ENCODE measurements around the gene LPCAT1. TPM values are rescaled to one million over a fixed set of nuclear protein-coding genes. Genes with fewer than 3 reads are reported as not detected.
"Not testable (repeated sequence)": the region's sequence is repeated elsewhere in the genome, so short reads cannot be mapped to it uniquely, and the experiment has no call there.

The LPCAT1 gene
- total RNA-seq, 2 donors from 2014 or later, result 78.5 to 124 TPM

DNA sequence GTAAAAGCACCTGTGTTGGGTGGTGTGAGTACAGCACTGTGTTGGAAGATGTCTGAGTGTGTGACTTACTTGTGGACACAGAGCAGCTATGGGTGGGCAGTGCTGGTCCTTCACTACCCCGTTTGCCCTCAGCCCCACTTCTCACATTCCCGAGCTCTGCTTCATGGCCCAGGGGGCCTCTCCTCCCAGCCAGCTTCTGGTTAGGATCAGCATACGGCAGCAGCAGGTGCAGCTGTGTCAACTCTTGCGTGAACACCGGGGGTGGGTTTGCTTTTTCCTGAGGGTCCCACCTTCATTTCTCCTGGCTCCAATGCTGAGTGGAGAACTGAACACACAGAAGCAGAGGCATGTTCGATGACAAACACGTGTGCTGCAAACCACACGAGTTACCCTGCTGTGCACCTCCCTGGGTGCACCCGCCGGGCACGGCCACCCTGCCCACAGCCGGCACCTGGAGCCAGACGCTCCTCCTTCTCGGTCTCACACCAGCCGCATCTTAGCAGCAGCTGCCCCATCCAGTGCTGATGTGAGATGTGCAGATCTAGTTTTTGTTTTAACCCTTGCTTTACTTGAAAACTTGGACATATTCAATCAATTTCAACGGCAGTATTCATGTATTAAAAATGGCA is 63.6 kb downstream of the LPCAT1 start:
- Mint-ChIP-seq H3K4me1 (peaks cover 3% of the 10 kb centered on the region), H3K4me3 (no peak overlapping the region), H3K27me3 (ENCODE audit: insufficient read depth) (no peaks in the 10 kb centered on the region), H3K27ac (no peak overlapping the region), H3K9me3 (peaks cover 34% of the 10 kb centered on the region), H3K36me3 (ENCODE audit: low read depth) (peaks cover 73% of the 10 kb centered on the region)
- H3K9ac ChIP-seq (ENCODE audit: extremely low read depth, low read length, poor library complexity, severe bottlenecking), result no peak overlapping the region
- peaks cover 38% of the 10 kb centered on the region for H3K36me3 ChIP-seq (ENCODE audit: control insufficient read depth, insufficient read depth, low read length)
- peaks cover 42% of the 10 kb centered on the region for H3K9me3 ChIP-seq (ENCODE audit: control insufficient read depth, low read length)
- no peak overlapping the region for H3K27ac ChIP-seq (ENCODE audit: low read depth, low read length)
- WGBS, 2 experiments (ENCODE audit: insufficient coverage in 1 of 2, insufficient read length in 1 of 2), result 94 to 96% methylated on average over 15 to 16 of the region's 16 CpGs
- no peaks in the 10 kb centered on the region for H3K27me3 ChIP-seq (ENCODE audit: control insufficient read depth, insufficient read depth, low read length, poor library complexity, severe bottlenecking)
- H3K4me3 ChIP-seq (ENCODE audit: low read length), result no peak overlapping the region
- TF ChIP-seq, protein P1, sequence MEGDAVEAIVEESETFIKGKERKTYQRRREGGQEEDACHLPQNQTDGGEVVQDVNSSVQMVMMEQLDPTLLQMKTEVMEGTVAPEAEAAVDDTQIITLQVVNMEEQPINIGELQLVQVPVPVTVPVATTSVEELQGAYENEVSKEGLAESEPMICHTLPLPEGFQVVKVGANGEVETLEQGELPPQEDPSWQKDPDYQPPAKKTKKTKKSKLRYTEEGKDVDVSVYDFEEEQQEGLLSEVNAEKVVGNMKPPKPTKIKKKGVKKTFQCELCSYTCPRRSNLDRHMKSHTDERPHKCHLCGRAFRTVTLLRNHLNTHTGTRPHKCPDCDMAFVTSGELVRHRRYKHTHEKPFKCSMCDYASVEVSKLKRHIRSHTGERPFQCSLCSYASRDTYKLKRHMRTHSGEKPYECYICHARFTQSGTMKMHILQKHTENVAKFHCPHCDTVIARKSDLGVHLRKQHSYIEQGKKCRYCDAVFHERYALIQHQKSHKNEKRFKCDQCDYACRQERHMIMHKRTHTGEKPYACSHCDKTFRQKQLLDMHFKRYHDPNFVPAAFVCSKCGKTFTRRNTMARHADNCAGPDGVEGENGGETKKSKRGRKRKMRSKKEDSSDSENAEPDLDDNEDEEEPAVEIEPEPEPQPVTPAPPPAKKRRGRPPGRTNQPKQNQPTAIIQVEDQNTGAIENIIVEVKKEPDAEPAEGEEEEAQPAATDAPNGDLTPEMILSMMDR (conservative IDR thresholded peaks at IDR 0.05), result no peak
- no peaks in the 10 kb centered on the region for H3K4me1 ChIP-seq (ENCODE audit: control insufficient read depth, insufficient read depth, low read length)
- peak; percentile 43 for DNase-seq

DNA sequence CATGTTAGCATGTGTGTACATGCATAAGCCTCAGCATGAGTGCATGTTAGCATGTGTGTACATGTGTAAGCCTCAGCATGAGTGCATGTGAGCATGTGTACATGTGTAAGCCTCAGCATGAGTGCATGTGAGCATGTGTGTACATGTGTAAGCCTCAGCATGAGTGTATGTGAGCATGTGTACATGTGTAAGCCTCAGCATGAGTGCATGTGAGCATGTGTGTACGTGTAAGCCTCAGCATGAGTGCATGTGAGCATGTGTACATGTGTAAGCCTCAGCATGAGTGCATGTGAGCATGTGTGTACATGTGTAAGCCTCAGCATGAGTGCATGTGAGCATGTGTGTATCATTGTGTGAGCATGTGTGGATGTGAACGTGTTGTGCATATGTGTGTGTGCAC is 64.3 kb downstream of the LPCAT1 start:
- H3K4me1 Mint-ChIP-seq; H3K27ac ChIP-seq (ENCODE audit: low read depth, low read length); H3K4me3 ChIP-seq (ENCODE audit: low read length); H3K27ac Mint-ChIP-seq; H3K4me3 Mint-ChIP-seq; H3K27me3 Mint-ChIP-seq (ENCODE audit: insufficient read depth); H3K9ac ChIP-seq (ENCODE audit: extremely low read depth, low read length, poor library complexity, severe bottlenecking); H3K4me1 ChIP-seq (ENCODE audit: control insufficient read depth, insufficient read depth, low read length); H3K27me3 ChIP-seq (ENCODE audit: control insufficient read depth, insufficient read depth, low read length, poor library complexity, severe bottlenecking); DNase-seq: not testable (repeated sequence)
- WGBS, 2 experiments (ENCODE audit: insufficient coverage in 1 of 2, insufficient read length in 1 of 2), result 100% methylated on average over 1 of the region's 2 CpGs
- Mint-ChIP-seq H3K9me3 (peaks cover 39% of the 10 kb centered on the region), H3K36me3 (ENCODE audit: low read depth) (peaks cover 66% of the 10 kb centered on the region)
- Histone ChIP-seq H3K9me3 (ENCODE audit: control insufficient read depth, low read length) (peaks cover 42% of the 10 kb centered on the region), H3K36me3 (ENCODE audit: control insufficient read depth, insufficient read depth, low read length) (peaks cover 31% of the 10 kb centered on the region)

DNA sequence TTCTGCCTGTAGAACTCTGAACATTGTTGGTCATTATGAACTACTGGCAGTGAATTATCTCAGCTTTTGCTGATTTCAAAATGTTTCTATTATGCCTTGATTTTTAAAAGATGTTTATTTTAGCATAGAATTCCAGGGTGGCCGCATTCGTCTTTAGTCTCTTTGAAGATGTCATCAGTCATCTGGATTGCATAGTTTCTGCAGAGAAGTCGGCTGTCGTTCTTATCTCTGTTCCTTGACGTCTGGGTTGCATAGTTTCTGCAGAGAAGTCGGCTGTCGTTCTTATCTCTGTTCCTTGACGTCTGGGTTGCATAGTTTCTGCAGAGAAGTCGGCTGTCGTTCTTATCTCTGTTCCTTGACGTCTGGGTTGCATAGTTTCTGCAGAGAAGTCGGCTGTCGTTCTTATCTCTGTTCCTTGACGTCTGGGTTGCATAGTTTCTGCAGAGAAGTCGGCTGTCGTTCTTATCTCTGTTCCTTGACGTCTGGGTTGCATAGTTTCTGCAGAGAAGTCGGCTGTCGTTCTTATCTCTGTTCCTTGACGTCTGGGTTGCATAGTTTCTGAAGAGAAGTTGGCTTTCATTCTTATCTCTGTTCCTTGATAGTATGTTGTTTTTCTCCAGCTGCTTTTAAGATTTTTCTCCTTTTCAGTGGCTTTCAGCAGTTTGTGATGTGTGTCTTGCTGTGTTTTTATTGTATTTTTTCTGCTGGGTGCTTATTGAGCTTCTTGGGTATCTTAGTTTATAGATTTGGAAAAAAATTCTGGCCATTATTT is 67.5 kb downstream of the LPCAT1 start:
- Mint-ChIP-seq H3K9me3 (peaks cover 62% of the 10 kb centered on the region), H3K36me3 (ENCODE audit: low read depth) (peaks cover 39% of the 10 kb centered on the region), H3K27me3 (ENCODE audit: insufficient read depth) (peaks cover 23% of the 10 kb centered on the region)
- H3K27me3 ChIP-seq (ENCODE audit: control insufficient read depth, insufficient read depth, low read length, poor library complexity, severe bottlenecking), result peaks cover 13% of the 10 kb centered on the region
- H3K4me3 Mint-ChIP-seq; H3K9ac ChIP-seq (ENCODE audit: extremely low read depth, low read length, poor library complexity, severe bottlenecking); H3K4me1 ChIP-seq (ENCODE audit: control insufficient read depth, insufficient read depth, low read length); H3K27ac Mint-ChIP-seq; H3K4me1 Mint-ChIP-seq; DNase-seq; H3K36me3 ChIP-seq (ENCODE audit: control insufficient read depth, insufficient read depth, low read length); H3K27ac ChIP-seq (ENCODE audit: low read depth, low read length): not testable (repeated sequence)
- WGBS, 2 experiments (ENCODE audit: insufficient coverage in 1 of 2, insufficient read length in 1 of 2), result 82% methylated on average over 7 of the region's 20 CpGs; no CpG with 5 or more reads in 1 of the 2 experiments
- peaks cover 65% of the 10 kb centered on the region for H3K9me3 ChIP-seq (ENCODE audit: control insufficient read depth, low read length)
- H3K4me3 ChIP-seq (ENCODE audit: low read length), result peak overlapping the region; percentile 30

DNA sequence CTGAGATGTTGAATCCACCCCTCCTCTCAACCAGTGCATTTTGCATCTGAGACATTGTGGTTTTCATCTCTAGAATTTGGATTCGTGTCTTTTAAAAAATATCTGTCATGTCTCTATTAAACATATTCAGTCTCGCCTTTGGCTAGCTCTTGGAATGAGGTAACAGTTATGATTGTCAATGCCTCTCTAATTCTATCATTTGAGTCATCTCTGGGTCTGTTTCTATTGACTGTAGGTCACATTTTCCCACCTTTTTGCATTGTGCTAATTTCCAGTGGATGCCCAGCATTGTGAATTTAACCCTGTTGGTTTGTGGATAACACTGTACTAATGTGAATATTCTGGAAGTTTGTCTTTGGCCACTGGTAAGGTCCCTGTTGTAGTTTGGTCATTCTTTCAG is 70.1 kb downstream of the LPCAT1 start:
- no peak overlapping the region for H3K9ac ChIP-seq (ENCODE audit: extremely low read depth, low read length, poor library complexity, severe bottlenecking)
- Mint-ChIP-seq H3K4me1 (no peaks in the 10 kb centered on the region), H3K9me3 (peaks cover 62% of the 10 kb centered on the region), H3K36me3 (ENCODE audit: low read depth) (peaks cover 21% of the 10 kb centered on the region), H3K27ac (no peak overlapping the region), H3K4me3 (no peak overlapping the region), H3K27me3 (ENCODE audit: insufficient read depth) (peaks cover 48% of the 10 kb centered on the region)
- no peaks in the 10 kb centered on the region for H3K4me1 ChIP-seq (ENCODE audit: control insufficient read depth, insufficient read depth, low read length)
- no peaks in the 10 kb centered on the region for H3K36me3 ChIP-seq (ENCODE audit: control insufficient read depth, insufficient read depth, low read length)
- peaks cover 40% of the 10 kb centered on the region for H3K27me3 ChIP-seq (ENCODE audit: control insufficient read depth, insufficient read depth, low read length, poor library complexity, severe bottlenecking)
- no peak overlapping the region for H3K27ac ChIP-seq (ENCODE audit: low read depth, low read length)
- WGBS, 2 experiments (ENCODE audit: insufficient coverage in 1 of 2, insufficient read length in 1 of 2), result 79% methylated on average over 2 of the region's 2 CpGs; no CpG with 5 or more reads in 1 of the 2 experiments
- DNase-seq, result no peak
- H3K9me3 ChIP-seq (ENCODE audit: control insufficient read depth, low read length), result peaks cover 61% of the 10 kb centered on the region
- no peak overlapping the region for H3K4me3 ChIP-seq (ENCODE audit: low read length)
- TF ChIP-seq, protein P1 (conservative IDR thresholded peaks at IDR 0.05), result no peak

Measured in endodermal cell (in vitro differentiated cells).